Stimulated activated CD8-positive, alpha-beta memory T cell treated with anti-CD3 and anti-CD28 coated beads, Interleukin-4, amount 100 ng/mL, for 24 hours (primary cell): ENCODE data around the gene CDH18.

Source experiments
- DNase-seq: peaks from one replicate; pipeline ENCODE4 v3.0.0-alpha.2; 2020; ENCODE audit warnings: low read depth

The CDH18 gene

GRCh38 chr5:19584131-19584530 is 403.9 kb downstream of the CDH18 start:
- no peak for DNase-seq

GRCh38 chr5:19577882-19578281 is 410.1 kb downstream of the CDH18 start:
- no peak for DNase-seq

GRCh38 chr5:19568004-19568403 is 420.0 kb downstream of the CDH18 start:
- no peak for DNase-seq

- no peak for DNase-seq
These were observed 422.5 kb downstream of the CDH18 start for GRCh38 chr5:19565466-19565865.

- DNase-seq: no peak
These were observed 424.0 kb downstream of the CDH18 start for GRCh38 chr5:19564036-19564435.

GRCh38 chr5:19555876-19556275 is 432.1 kb downstream of the CDH18 start:
- no peak for DNase-seq

GRCh38 chr5:19555436-19555835 is 432.6 kb downstream of the CDH18 start:
- DNase-seq: no peak

- no peak for DNase-seq
These were observed 433.5 kb downstream of the CDH18 start for GRCh38 chr5:19554524-19554923.

- DNase-seq: no peak
These were observed 440.4 kb downstream of the CDH18 start for GRCh38 chr5:19547640-19548039.

GRCh38 chr5:19546521-19546920 is 441.5 kb downstream of the CDH18 start:
- DNase-seq: no peak

GRCh38 chr5:19538607-19539006 is 449.4 kb downstream of the CDH18 start:
- no peak for DNase-seq

- DNase-seq: no peak
These were observed 451.6 kb downstream of the CDH18 start for GRCh38 chr5:19536387-19536786.

GRCh38 chr5:19534751-19535150 is 453.2 kb downstream of the CDH18 start:
- DNase-seq: no peak

- DNase-seq: no peak
These were observed 455.1 kb downstream of the CDH18 start for GRCh38 chr5:19532936-19533335.

GRCh38 chr5:19531374-19531952 is 456.5 kb downstream of the CDH18 start:
- DNase-seq: no peak

GRCh38 chr5:19519448-19519847 is 468.6 kb downstream of the CDH18 start:
- no peak for DNase-seq

GRCh38 chr5:19498852-19499251 is 489.1 kb downstream of the CDH18 start:
- no peak for DNase-seq

- DNase-seq: no peak
These were observed 490.7 kb downstream of the CDH18 start for GRCh38 chr5:19497229-19497815.

GRCh38 chr5:19496056-19496455 is 491.9 kb downstream of the CDH18 start:
- no peak for DNase-seq

GRCh38 chr5:19492861-19493260 is 495.1 kb downstream of the CDH18 start:
- no peak for DNase-seq

- no peak for DNase-seq
These were observed 499.2 kb downstream of the CDH18 start for GRCh38 chr5:19488786-19489185.

- DNase-seq: no peak
These were observed 500.5 kb downstream of the CDH18 start for GRCh38 chr5:19487480-19487879.

GRCh38 chr5:19479562-19479961 is 508.4 kb downstream of the CDH18 start:
- DNase-seq: no peak

GRCh38 chr5:19462019-19462418 is 526.0 kb downstream of the CDH18 start:
- DNase-seq: no peak
